ENCODE measurements around the gene CREBBP.
"Not testable (repeated sequence)": the region's sequence is repeated elsewhere in the genome, so short reads cannot be mapped to it uniquely, and the experiment has no call there.

The CREBBP gene

DNA sequence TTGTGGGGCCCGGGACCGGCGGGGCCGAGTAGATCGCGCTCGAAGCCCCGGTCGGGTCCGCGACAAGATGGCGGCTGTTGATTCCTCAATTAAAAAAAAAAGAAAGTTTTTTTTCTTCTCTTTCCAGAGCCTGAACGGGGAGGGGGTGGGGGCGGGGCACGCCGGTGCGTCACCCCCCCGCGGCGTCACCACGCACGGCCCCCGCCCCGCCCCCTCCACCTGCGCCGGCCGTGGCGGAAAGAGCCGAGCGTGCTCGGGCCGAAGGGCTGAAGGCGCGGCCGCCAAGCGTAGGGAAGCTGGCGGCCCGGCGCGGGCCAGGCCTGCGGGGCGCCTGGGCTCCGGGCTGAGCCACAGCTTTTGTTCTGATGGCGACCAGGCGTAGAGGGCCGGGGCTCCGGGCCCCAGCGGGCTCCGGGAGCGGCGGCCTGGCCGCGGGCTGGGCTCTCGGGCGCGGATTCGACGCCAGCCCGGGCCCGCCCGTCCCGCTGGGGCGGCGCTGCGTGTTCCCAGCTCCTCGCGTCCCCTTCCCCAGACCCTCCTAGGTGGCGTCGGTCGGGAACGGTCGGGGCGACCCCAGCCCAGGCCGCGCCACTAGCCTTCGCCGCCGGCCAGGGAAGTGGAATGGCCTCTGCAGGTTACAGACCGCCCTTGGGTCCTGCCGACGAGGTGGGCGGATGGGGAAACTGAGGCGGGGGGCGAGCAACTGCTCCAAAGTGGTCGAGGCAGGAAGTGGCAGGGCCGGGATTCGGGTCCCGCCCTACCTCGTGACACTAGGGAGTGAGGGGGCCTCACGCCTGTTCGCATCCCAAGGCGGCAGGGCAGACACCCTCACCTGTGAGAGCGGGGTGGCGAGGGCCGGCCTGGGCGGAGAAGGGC, at the start of gene CREBBP:
Gene CREBBP (minus strand): TSS at position 91 of the 876 bp plus-strand sequence. CDS start 797 bp downstream, outside the sequence.
- DNase-seq (ENCODE audit: low read depth): peak; percentile 71

DNA sequence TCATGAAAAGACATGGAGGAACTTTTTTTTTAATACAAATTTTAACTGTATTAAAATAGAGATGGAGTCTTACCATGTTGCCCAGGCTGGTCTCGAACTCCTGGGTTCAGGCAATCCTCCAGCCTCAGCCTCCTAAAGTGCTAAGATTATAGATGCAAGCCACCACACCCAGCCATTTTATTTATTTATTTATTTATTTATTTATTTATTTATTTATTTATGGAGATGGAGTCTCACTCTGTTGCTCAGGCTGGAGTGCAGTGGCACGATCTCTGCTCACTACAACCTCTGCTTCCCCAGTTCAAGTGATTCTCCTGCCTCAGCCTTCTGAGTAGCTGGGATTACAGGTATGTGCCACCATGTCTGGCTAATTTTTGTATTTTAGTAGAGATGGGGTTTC, 46.6 kb upstream of the CREBBP start:
- DNase-seq (ENCODE audit: low read depth): not testable (repeated sequence)

DNA sequence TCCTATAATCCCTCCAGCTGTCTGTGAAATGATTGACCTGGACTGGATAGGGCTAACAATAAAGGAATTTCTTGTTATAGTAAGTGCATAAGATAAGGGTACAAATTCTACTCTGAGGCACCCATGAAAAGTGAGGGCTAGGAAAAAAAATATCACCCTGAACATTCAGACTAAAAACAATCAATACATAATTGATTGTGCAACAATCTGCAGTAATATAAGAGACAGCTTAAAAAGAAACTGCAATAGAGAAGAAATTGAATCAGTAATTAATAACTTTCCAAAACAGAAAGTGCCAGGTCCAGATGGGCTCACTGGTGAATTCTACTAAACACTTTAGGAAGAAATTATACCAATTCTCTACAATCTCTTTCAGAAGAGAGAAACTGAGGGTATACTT, 44.2 kb upstream of the CREBBP start:
- no peak for DNase-seq (ENCODE audit: low read depth)

DNA sequence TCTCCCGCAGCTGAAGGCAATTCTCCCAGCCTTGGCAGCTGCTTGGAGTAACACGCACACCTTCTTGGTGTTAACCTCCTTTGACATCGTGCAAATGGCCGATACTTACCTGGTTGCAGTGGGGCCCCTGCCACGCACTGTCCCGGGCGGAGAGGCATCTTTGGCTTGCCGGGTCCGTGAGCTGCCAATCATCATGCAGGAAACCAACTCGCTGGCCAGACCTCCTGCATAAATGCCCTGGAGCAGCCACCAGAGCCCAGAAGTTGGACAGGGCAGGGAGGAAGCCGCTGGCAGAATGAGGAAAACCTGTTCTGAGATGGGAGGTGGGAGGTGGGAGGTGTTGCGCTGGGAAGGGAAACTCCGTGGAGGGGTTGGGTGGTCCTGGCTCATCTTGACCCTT, 41.7 kb upstream of the CREBBP start:
- no peak for DNase-seq (ENCODE audit: low read depth)

GRCh38 chr16:3920206-3920605, 39.7 kb upstream of the CREBBP start:
- DNase-seq (ENCODE audit: low read depth): no peak

DNA sequence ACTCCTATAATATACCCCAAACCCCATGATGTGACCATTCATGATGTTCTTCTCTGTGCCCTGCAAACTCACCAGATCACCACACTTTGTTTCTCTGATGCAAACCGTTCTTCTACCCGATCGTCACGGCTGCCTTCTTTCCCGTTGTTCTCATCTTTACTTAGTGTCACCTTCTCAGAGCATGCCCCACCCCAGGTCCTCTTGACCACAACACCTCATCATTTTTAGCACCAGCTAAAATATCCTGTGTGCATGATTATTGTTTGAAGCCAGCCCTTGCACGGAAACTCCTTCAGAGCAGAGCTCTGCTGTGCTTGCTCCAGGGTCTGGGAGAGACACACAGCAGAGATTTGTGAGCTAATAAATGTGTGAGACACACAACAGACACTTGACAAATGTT, 38.9 kb upstream of the CREBBP start:
- no peak for DNase-seq (ENCODE audit: low read depth)

DNA sequence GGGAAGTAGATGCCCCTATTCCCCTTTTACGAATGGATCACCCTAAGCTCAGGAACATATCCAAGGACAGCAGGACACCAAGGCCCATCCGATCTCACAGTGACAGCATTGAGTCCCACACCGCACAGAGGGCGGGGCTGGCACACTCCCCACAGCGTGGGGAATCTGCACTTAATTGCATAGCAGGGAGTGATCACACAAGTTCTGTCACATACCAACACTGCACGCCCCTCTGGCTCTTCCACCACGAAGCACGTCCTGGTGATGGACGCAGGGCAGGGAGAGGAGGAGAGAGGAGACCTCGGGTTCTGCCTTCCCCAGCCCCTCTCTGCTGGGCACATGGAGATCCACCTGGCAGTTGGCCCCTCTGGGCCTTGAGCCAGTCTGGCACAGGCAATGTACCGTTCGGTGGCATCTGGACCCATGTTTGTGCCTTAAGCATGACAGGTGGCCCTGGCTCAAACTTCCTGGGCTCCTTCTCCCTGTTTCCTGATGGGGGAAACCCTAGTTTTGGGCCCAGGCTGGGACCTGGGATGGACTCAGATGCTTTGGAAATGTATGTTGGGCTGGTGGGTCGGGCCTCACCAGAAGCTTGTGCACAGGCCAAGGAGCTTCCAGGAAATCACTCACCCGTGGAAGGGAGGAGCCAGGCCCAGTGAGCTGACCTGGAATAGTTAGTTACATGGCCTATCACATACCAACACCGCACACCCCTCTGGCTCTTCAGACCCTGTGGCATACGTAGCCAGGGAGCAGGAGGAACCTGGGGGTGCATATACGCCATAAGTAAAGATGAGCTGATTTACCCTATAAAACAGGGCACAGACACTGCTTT, 35.1 kb upstream of the CREBBP start:
- DNase-seq (ENCODE audit: low read depth): no peak

DNA sequence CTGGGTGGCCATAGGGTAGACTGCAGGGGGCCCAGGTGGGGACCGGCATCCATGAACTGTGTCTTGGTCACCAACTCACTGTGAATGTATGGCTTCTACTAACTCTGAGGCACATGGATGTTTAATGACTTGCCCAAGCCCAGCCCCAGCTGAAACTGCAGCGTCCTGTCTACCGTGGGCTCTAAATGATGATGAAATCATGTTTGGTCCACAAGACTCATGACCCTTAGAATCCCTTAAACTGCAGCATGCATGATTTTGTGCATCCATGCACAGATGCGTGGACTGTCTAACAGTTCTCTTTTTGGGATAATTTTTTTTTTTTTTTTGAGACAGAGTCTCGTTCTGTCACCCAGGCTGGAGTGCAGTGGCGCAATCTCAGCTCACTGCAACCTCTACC, 32.4 kb upstream of the CREBBP start:
- DNase-seq (ENCODE audit: low read depth): no peak

GRCh38 chr16:3912373-3912772, 31.9 kb upstream of the CREBBP start:
- no peak for DNase-seq (ENCODE audit: low read depth)

- not testable (repeated sequence) for DNase-seq (ENCODE audit: low read depth)
These were observed 31.2 kb upstream of the CREBBP start for GRCh38 chr16:3911741-3912140.

DNA sequence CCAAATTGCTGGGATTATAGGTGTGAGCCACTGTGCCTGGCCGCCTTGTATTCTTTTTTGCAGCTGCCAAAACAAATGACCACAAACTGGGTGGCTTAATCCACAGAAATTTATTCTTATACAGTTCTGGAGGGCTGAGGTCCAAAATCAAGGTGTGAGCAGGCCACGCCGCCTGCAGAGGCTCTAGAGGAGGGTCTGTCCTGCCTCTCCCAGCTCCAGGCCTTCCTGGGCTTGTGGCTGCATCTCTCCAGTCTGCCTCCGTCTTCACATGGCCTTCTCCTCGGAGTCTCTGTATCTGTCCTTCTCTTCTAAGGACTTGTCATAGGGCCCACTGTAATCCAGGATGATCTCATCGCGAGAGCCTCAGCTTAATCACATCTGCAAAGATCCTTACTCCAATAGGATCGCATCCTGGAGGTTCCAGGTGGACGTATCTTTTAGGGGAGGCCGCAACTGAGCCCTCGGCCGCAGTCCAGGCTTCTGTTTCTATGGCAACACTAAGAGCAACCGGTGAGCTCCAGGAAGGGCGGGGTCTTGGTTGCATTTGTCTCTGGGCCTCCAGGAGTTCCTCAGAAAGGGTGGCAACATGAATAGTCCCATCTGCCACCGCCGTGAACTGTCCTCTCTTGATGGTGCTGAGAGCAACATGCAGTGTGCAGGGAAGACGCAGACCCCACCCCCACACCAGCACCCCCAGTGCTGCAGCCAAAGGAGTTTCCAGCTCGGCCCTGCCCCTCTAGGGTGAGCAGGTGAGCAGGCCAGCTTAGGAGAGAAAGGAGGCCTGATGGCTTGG, 29.5 kb upstream of the CREBBP start:
- no peak for DNase-seq (ENCODE audit: low read depth)

DNA sequence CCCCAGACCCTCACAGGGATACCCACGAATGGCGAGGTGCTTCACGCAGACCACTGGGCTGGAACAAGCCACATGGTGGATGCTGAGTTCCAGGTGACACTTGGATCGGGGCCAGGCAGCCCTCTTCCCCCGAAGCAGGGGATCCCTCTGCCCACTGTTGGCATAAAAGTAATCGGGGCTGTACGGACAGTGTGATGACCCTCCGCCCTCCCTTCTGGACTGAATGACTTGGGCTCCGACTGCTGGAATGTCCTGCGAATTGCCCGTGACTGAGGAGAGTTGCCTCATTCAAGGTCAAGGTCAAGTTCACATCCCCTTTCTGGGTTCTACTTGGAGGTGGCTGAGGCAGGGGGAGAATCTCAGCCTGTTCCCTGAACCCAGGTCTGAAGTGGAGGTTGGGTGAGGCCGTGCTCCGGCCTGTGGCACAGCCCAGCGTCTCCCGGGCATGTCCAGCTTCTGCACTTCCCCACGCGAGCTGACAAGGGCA, 28.5 kb upstream of the CREBBP start:
- DNase-seq (ENCODE audit: low read depth): no peak

DNA sequence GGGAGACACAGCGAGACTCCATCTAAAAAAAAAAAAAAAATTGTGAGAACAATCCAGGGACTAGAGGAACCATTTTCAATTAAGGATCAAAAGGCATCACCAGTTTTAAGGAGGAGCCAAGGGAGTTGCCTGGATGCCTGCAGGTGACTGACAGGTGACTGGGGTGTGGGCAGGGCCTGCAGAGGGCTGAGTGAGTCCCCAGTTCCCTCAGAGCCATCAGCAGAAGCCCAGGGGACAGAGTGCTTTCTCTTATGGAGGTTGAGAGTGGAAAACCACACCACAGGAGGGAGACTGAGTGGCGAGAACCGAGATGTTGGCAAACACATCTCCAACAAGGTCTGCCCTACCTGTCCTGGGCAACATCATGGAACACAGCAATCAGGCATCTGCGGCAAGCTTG, 27.1 kb upstream of the CREBBP start:
- DNase-seq (ENCODE audit: low read depth): no peak

GRCh38 chr16:3906363-3906762, 25.9 kb upstream of the CREBBP start:
- no peak for DNase-seq (ENCODE audit: low read depth)

GRCh38 chr16:3904875-3905274, 24.4 kb upstream of the CREBBP start:
- DNase-seq (ENCODE audit: low read depth): no peak

GRCh38 chr16:3890091-3890490, 9.6 kb upstream of the CREBBP start:
- no peak for DNase-seq (ENCODE audit: low read depth)

- no peak for DNase-seq (ENCODE audit: low read depth)
These were observed 8.5 kb upstream of the CREBBP start for GRCh38 chr16:3889059-3889458.

- DNase-seq (ENCODE audit: low read depth): not testable (repeated sequence)
These were observed 5.5 kb upstream of the CREBBP start for GRCh38 chr16:3885999-3886398.

- DNase-seq (ENCODE audit: low read depth): no peak
These were observed 3.9 kb upstream of the CREBBP start for GRCh38 chr16:3884398-3884797.

DNA sequence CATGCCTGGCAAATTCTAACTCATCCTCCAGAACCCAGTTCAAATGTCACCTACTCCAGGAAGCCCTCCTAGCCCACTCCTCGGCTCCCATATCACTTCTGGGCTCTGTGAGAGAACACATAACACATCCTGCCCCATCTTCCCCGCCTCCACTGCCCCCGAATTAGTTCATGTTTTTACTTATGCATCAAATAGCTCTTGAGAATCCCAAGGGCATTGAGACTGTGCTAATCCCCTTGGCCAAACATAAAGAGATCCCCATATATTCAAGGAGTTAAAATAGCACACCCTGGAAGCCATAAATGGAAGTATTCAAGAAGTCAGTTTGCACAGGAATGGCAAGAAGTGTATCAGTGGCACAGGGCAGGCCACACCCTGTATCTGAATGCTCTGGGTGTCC, 2.0 kb upstream of the CREBBP start:
- DNase-seq (ENCODE audit: low read depth): no peak

- no peak for DNase-seq (ENCODE audit: low read depth)
These were observed 1.0 kb upstream of the CREBBP start for GRCh38 chr16:3881499-3881990.
